Calu3 (cell line): ENCODE results near the gene CALML3. TPM values are rescaled to one million over a fixed set of nuclear protein-coding genes. Genes with fewer than 3 reads are reported as not detected.

Source experiments
- BruUV-seq: library from RNA; stranded (reverse); fragments of 400-500 nt; replicated peaks from 2 replicates; lab custom pipeline; 2021; lab: Mats Ljungman, UMichigan
- CTCF ChIA-PET: fragments of 300-600 bp; sonication (Branson Sonifier 250); formaldehyde crosslinking; loops from one replicate; lab custom pipeline; 2022; ENCODE audit warnings: antibody characterized with exemption; lab: Charles Lee
- DNase-seq: peaks from one replicate; pipeline ENCODE4 v3.0.0; 2022
- H3K27ac Mint-ChIP-seq: one replicate; pipeline ENCODE4 v1.8.0; 2022; ENCODE audit warnings: mixed read lengths; ENCODE audit not compliant: unreplicated experiment
- H3K27me3 Mint-ChIP-seq: one replicate; pipeline ENCODE4 v1.8.0; 2022; ENCODE audit warnings: mixed read lengths; ENCODE audit not compliant: unreplicated experiment
- H3K36me3 Mint-ChIP-seq: one replicate; pipeline ENCODE4 v1.8.0; 2022; ENCODE audit warnings: mild to moderate bottlenecking, moderate library complexity, mixed read lengths; ENCODE audit not compliant: insufficient read depth, unreplicated experiment
- H3K4me1 Mint-ChIP-seq: one replicate; pipeline ENCODE4 v1.8.0; 2022; ENCODE audit warnings: mild to moderate bottlenecking, low read depth, mixed read lengths; ENCODE audit not compliant: unreplicated experiment
- H3K4me3 Mint-ChIP-seq: one replicate; pipeline ENCODE4 v1.8.0; 2022; ENCODE audit warnings: mild to moderate bottlenecking, low read depth, moderate library complexity, mixed read lengths; ENCODE audit not compliant: unreplicated experiment
- H3K9me3 Mint-ChIP-seq: one replicate; pipeline ENCODE4 v1.8.0; 2022; ENCODE audit warnings: low read depth, mixed read lengths; ENCODE audit not compliant: unreplicated experiment
- intact Hi-C: fragments of 100-400 bp; cut with micrococcal nuclease; formaldehyde crosslinking; loops from one replicate; pipeline ENCODE4 v1.10.0; 2022; ENCODE audit not compliant: unreplicated experiment
- total RNA-seq: library from RNA; stranded (reverse); gene quantifications from 2 replicates; pipeline ENCODE4 v1.2.3, GENCODE V29; 2022
- TF ChIP-seq, protein P1 (sequence below): fragments of 200-600 bp; IDR thresholded peaks from one replicate; pipeline ENCODE4 v1.8.0; 2022; ENCODE audit warnings: antibody characterized with exemption; ENCODE audit not compliant: unreplicated experiment

Gene CALML3
- total RNA-seq, 1 experiment from 2014 or later = not detected

- Mint-ChIP-seq H3K27me3 (no peaks in the 10 kb centered on the region), H3K9me3 (no peaks in the 10 kb centered on the region), H3K4me1 (peaks cover 38% of the 10 kb centered on the region), H3K36me3 (peaks cover 13% of the 10 kb centered on the region), H3K4me3 (no peak overlapping the region), H3K27ac (no peak overlapping the region)
- intact Hi-C loops = no loop called here
- CTCF ChIA-PET = interaction anchor here (0.6 to 1.5 kb wide), 2 partner anchors 39 to 201 kb away, joined by 3 read pairs; no protein-coding TSS in a partner anchor
- no peak for DNase-seq
- no TSS peak for BruUV-seq
- TF ChIP-seq, protein P1, sequence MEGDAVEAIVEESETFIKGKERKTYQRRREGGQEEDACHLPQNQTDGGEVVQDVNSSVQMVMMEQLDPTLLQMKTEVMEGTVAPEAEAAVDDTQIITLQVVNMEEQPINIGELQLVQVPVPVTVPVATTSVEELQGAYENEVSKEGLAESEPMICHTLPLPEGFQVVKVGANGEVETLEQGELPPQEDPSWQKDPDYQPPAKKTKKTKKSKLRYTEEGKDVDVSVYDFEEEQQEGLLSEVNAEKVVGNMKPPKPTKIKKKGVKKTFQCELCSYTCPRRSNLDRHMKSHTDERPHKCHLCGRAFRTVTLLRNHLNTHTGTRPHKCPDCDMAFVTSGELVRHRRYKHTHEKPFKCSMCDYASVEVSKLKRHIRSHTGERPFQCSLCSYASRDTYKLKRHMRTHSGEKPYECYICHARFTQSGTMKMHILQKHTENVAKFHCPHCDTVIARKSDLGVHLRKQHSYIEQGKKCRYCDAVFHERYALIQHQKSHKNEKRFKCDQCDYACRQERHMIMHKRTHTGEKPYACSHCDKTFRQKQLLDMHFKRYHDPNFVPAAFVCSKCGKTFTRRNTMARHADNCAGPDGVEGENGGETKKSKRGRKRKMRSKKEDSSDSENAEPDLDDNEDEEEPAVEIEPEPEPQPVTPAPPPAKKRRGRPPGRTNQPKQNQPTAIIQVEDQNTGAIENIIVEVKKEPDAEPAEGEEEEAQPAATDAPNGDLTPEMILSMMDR = no peak
Observed at GRCh38 chr10:5500910-5501309, 23.9 kb upstream of the CALML3 start.

DNA sequence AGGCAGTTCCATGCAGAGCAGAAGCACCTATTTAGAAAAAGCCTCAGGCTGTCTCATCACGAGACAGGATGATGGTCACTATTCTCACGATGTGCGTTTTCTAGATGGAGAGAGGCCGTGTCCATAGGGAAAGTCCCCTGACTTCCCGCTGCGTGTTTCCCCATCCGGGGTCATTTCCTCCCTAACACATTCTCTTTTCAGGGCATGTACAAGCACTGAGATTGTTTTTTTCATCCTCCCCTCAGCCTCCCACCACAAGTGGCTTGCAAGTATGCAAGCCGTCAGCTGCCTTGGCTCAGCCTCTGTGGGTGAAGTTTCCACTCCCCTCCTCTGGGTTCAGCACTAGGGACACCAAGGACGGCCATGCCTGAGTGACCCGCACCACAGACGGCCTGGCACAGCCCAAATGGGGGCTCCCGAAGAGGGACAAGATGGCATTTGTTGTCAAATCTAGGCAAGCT lies 22.7 kb upstream of the CALML3 start:
- DNase-seq = no peak
- Mint-ChIP-seq H3K27me3 (no peaks in the 10 kb centered on the region), H3K4me3 (no peak overlapping the region), H3K36me3 (peaks cover 17% of the 10 kb centered on the region), H3K9me3 (no peaks in the 10 kb centered on the region), H3K27ac (no peak overlapping the region), H3K4me1 (peaks cover 42% of the 10 kb centered on the region)
- CTCF ChIA-PET = no interaction called here
- intact Hi-C loops = loop anchor here (2.0 kb wide), 1 partner anchor 45 kb away; no protein-coding TSS in a partner anchor
- BruUV-seq = no TSS peak
- TF ChIP-seq, protein P1 = no peak

GRCh38 chr10:5502571-5503476 lies 21.9 kb upstream of the CALML3 start:
- Mint-ChIP-seq H3K27ac (peak overlapping the region; percentile 62), H3K36me3 (peaks cover 17% of the 10 kb centered on the region), H3K4me3 (peak overlapping the region; percentile 12)

DNA sequence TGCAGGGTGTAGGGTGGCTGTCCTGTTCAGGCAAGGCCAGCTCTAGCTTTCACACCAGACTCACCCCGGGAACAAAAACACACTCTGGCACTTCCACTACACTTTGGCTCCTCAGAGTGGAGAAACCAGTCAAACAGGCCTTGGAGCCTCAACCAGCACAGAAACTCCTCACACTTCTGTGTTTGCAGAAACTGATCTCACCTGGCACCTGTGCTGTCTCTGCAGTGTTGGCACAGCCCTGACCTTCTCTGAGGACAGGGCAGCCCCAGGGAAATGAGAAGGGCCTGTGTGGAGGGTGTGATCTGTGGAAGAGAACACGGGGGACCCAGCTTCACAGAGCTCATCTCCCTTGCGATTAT lies 21.3 kb upstream of the CALML3 start:
- peak overlapping the region; percentile 62 for H3K27ac Mint-ChIP-seq

More at GRCh38 chr10:5502571-5503476, 21.9 kb upstream of the CALML3 start:
- TF ChIP-seq, protein P1 = no peak
- H3K4me1 Mint-ChIP-seq = peaks cover 42% of the 10 kb centered on the region
- CTCF ChIA-PET = interaction anchor here (0.5 kb wide), 1 partner anchor 25 kb away, joined by 7 read pairs; no protein-coding TSS in a partner anchor
- intact Hi-C loops = loop anchor here (1.0 to 2.0 kb wide), 2 partner anchors 15 to 44 kb away; no protein-coding TSS in a partner anchor
- H3K9me3 Mint-ChIP-seq = no peaks in the 10 kb centered on the region
- no peak for DNase-seq
- BruUV-seq = no TSS peak
- H3K27me3 Mint-ChIP-seq = no peaks in the 10 kb centered on the region

More for the DNA sequence above, 21.3 kb upstream of the CALML3 start:
- DNase-seq = peak; percentile 77
- BruUV-seq = no TSS peak
- Mint-ChIP-seq H3K4me3 (peak overlapping the region; percentile 12), H3K36me3 (peaks cover 17% of the 10 kb centered on the region), H3K9me3 (no peaks in the 10 kb centered on the region), H3K27me3 (peaks cover 2% of the 10 kb centered on the region), H3K4me1 (peaks cover 42% of the 10 kb centered on the region)
- CTCF ChIA-PET = interaction anchor here (0.5 kb wide), 1 partner anchor 24 kb away, joined by 7 read pairs; no protein-coding TSS in a partner anchor
- intact Hi-C loops = loop anchor here (1.0 to 2.0 kb wide), 2 partner anchors 15 to 43 kb away; no protein-coding TSS in a partner anchor
- TF ChIP-seq, protein P1 = no peak
